Coronary artery (tissue), 2 donors: Measurements from ENCODE around the gene PTPRQ.

Experiments used
- DNase-seq: peaks from one replicate; pipeline ENCODE4 v3.0.0-alpha.2; 2017; ENCODE audit warnings: low spot score
- H3K27ac ChIP-seq, 2 donors: fragments of 200-600 bp; sonication (generic); one replicate each; pipeline ENCODE4 v1.5.1; 2016 to 2019
- H3K4me3 ChIP-seq: fragments of 200-600 bp; sonication (generic); 2 replicates; pipeline ENCODE4 v1.5.1; 2016; ENCODE audit warnings: mild to moderate bottlenecking, moderate library complexity
- CTCF ChIP-seq: fragments of 200-600 bp; sonication (generic); IDR thresholded peaks from one replicate; pipeline ENCODE4 v1.5.1; 2019; ENCODE audit warnings: antibody characterized with exemption

Gene PTPRQ

GRCh38 chr12:80716696-80717469 lies 272.8 kb downstream of the PTPRQ start, which contains the start of gene MYF5:
MYF5 (plus strand) TSS chr12:80716912; CDS start chr12:80717064, 152 bp downstream.
- TF ChIP-seq CTCF, result no peak
- no peak within 1 kb of the TSS for H3K4me3 ChIP-seq
- no peak within 1 kb of the TSS for H3K27ac ChIP-seq
- no peak for DNase-seq

GRCh38 chr12:80717856-80718255 lies 273.8 kb downstream of the PTPRQ start:
- DNase-seq, result no peak
- no peak for TF ChIP-seq CTCF
- Histone ChIP-seq H3K4me3 (no peak overlapping the region), H3K27ac (no peak overlapping the region)

- no peak for TF ChIP-seq CTCF
- H3K4me3 ChIP-seq, result no peak overlapping the region
- no peak overlapping the region for H3K27ac ChIP-seq
- no peak for DNase-seq
Observed at GRCh38 chr12:80720516-80720915, 276.5 kb downstream of the PTPRQ start.

GRCh38 chr12:80721326-80721725 lies 277.3 kb downstream of the PTPRQ start:
- Histone ChIP-seq H3K27ac (no peak overlapping the region), H3K4me3 (no peak overlapping the region)
- no peak for DNase-seq
- no peak for TF ChIP-seq CTCF
